ENCODE measurements around the gene KCTD16.

DNA sequence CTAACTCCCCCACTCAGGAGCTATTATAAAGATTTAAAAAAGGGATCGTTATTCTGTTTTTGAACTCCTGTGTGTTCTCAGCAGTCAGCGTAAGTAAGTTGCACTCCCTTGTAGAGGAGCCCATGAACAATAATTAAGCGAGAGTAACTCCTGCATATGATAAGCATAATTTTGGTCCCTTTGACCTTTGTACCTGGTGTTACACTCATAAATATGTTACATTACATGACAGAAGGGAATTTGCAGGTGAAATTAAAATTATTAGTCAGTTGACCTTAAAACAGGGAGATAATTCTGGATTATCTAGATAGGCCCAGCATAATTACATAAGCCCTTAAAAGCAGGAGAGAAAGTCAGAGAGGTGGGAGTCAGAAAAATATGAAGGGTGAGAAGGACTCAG, 197.3 kb downstream of the KCTD16 start:
- TF ChIP-seq ZNF416 (tag by site-specific recombination; IDR thresholded peaks at IDR 0.05): no peak
- TF ChIP-seq, protein P1, sequence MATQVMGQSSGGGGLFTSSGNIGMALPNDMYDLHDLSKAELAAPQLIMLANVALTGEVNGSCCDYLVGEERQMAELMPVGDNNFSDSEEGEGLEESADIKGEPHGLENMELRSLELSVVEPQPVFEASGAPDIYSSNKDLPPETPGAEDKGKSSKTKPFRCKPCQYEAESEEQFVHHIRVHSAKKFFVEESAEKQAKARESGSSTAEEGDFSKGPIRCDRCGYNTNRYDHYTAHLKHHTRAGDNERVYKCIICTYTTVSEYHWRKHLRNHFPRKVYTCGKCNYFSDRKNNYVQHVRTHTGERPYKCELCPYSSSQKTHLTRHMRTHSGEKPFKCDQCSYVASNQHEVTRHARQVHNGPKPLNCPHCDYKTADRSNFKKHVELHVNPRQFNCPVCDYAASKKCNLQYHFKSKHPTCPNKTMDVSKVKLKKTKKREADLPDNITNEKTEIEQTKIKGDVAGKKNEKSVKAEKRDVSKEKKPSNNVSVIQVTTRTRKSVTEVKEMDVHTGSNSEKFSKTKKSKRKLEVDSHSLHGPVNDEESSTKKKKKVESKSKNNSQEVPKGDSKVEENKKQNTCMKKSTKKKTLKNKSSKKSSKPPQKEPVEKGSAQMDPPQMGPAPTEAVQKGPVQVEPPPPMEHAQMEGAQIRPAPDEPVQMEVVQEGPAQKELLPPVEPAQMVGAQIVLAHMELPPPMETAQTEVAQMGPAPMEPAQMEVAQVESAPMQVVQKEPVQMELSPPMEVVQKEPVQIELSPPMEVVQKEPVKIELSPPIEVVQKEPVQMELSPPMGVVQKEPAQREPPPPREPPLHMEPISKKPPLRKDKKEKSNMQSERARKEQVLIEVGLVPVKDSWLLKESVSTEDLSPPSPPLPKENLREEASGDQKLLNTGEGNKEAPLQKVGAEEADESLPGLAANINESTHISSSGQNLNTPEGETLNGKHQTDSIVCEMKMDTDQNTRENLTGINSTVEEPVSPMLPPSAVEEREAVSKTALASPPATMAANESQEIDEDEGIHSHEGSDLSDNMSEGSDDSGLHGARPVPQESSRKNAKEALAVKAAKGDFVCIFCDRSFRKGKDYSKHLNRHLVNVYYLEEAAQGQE (tag by site-specific recombination; IDR thresholded peaks at IDR 0.05): no peak
- no peak for TF ChIP-seq CTCF (tag by site-specific recombination; IDR thresholded peaks at IDR 0.05)
- TF ChIP-seq ZNF138 (tag by site-specific recombination; IDR thresholded peaks at IDR 0.05; ENCODE audit: borderline replicate concordance): no peak
- TF ChIP-seq ZNF175 (tag by site-specific recombination; IDR thresholded peaks at IDR 0.05): no peak
- TF ChIP-seq HOXA7 (CRISPR knock-in tag; IDR thresholded peaks at IDR 0.05; ENCODE audit: borderline replicate concordance): no peak
- TF ChIP-seq, protein P2, sequence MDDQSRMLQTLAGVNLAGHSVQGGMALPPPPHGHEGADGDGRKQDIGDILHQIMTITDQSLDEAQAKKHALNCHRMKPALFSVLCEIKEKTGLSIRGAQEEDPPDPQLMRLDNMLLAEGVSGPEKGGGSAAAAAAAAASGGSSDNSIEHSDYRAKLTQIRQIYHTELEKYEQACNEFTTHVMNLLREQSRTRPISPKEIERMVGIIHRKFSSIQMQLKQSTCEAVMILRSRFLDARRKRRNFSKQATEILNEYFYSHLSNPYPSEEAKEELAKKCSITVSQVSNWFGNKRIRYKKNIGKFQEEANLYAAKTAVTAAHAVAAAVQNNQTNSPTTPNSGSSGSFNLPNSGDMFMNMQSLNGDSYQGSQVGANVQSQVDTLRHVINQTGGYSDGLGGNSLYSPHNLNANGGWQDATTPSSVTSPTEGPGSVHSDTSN (CRISPR knock-in tag; IDR thresholded peaks at IDR 0.05): no peak
- TF ChIP-seq KLF16 (tag by site-specific recombination; IDR thresholded peaks at IDR 0.05): no peak
- no peak for TF ChIP-seq OVOL3 (tag by site-specific recombination; IDR thresholded peaks at IDR 0.05)
- no peak for TF ChIP-seq ZNF660 (tag by site-specific recombination; IDR thresholded peaks at IDR 0.05)
- TF ChIP-seq ZBTB6 (tag by site-specific recombination; IDR thresholded peaks at IDR 0.05): no peak
- no peak for TF ChIP-seq KLF10 (tag by site-specific recombination; IDR thresholded peaks at IDR 0.05)
- TF ChIP-seq ZNF571 (tag by site-specific recombination; IDR thresholded peaks at IDR 0.05): no peak
- no peak for TF ChIP-seq ZBTB20 (tag by site-specific recombination; IDR thresholded peaks at IDR 0.05)
